ENCODE results near the gene B3GNT3. TPM values are rescaled to one million over a fixed set of nuclear protein-coding genes. Genes with fewer than 3 reads are reported as not detected.

B3GNT3 gene
- total RNA-seq, 2 donors from 2014 or later: 0.70 to 1.2 TPM

GRCh38 chr19:17784201-17785008, 10.5 kb upstream of the B3GNT3 start:
- Histone ChIP-seq H3K27me3 (ENCODE audit: control insufficient read depth, insufficient read depth, low read length, poor library complexity, severe bottlenecking) (no peaks in the 10 kb centered on the region), H3K9ac (ENCODE audit: extremely low read depth, low read length, poor library complexity, severe bottlenecking) (no peak overlapping the region), H3K27ac (ENCODE audit: low read depth, low read length) (no peak overlapping the region), H3K9me3 (ENCODE audit: control insufficient read depth, low read length) (no peaks in the 10 kb centered on the region), H3K4me3 (ENCODE audit: low read length) (no peak overlapping the region), H3K36me3 (ENCODE audit: control insufficient read depth, insufficient read depth, low read length) (no peaks in the 10 kb centered on the region), H3K4me1 (ENCODE audit: control insufficient read depth, insufficient read depth, low read length) (no peaks in the 10 kb centered on the region)
- Mint-ChIP-seq H3K27me3 (ENCODE audit: insufficient read depth) (no peaks in the 10 kb centered on the region), H3K27ac (peak overlapping the region; percentile 74), H3K36me3 (ENCODE audit: low read depth) (peaks cover 3% of the 10 kb centered on the region), H3K4me1 (peaks cover 2% of the 10 kb centered on the region), H3K4me3 (no peak overlapping the region), H3K9me3 (no peaks in the 10 kb centered on the region)
- peak; percentile 86 for TF ChIP-seq CTCF (conservative IDR thresholded peaks at IDR 0.05)
- peak; percentile 95 for DNase-seq
- WGBS, 2 experiments (ENCODE audit: insufficient coverage in 1 of 2, insufficient read length in 1 of 2): 70 to 75% methylated on average over 21 to 32 of the region's 32 CpGs

GRCh38 chr19:17787274-17787913, 7.5 kb upstream of the B3GNT3 start:
- Histone ChIP-seq H3K27me3 (ENCODE audit: control insufficient read depth, insufficient read depth, low read length, poor library complexity, severe bottlenecking) (no peaks in the 10 kb centered on the region), H3K9ac (ENCODE audit: extremely low read depth, low read length, poor library complexity, severe bottlenecking) (no peak overlapping the region), H3K9me3 (ENCODE audit: control insufficient read depth, low read length) (no peaks in the 10 kb centered on the region), H3K4me1 (ENCODE audit: control insufficient read depth, insufficient read depth, low read length) (no peaks in the 10 kb centered on the region), H3K36me3 (ENCODE audit: control insufficient read depth, insufficient read depth, low read length) (no peaks in the 10 kb centered on the region), H3K4me3 (ENCODE audit: low read length) (no peak overlapping the region), H3K27ac (ENCODE audit: low read depth, low read length) (no peak overlapping the region)
- Mint-ChIP-seq H3K4me1 (peaks cover 2% of the 10 kb centered on the region), H3K27me3 (ENCODE audit: insufficient read depth) (no peaks in the 10 kb centered on the region), H3K4me3 (no peak overlapping the region), H3K9me3 (no peaks in the 10 kb centered on the region), H3K27ac (no peak overlapping the region), H3K36me3 (ENCODE audit: low read depth) (peaks cover 1% of the 10 kb centered on the region)
- WGBS, 2 experiments (ENCODE audit: insufficient coverage in 1 of 2, insufficient read length in 1 of 2): 80 to 95% methylated on average over 1 to 14 of the region's 14 CpGs
- no peak for DNase-seq
- no peak for TF ChIP-seq CTCF (conservative IDR thresholded peaks at IDR 0.05)

- Histone ChIP-seq H3K9me3 (ENCODE audit: control insufficient read depth, low read length) (no peaks in the 10 kb centered on the region), H3K27me3 (ENCODE audit: control insufficient read depth, insufficient read depth, low read length, poor library complexity, severe bottlenecking) (no peaks in the 10 kb centered on the region), H3K4me3 (ENCODE audit: low read length) (no peak overlapping the region), H3K27ac (ENCODE audit: low read depth, low read length) (no peak overlapping the region), H3K9ac (ENCODE audit: extremely low read depth, low read length, poor library complexity, severe bottlenecking) (no peak overlapping the region), H3K4me1 (ENCODE audit: control insufficient read depth, insufficient read depth, low read length) (no peaks in the 10 kb centered on the region), H3K36me3 (ENCODE audit: control insufficient read depth, insufficient read depth, low read length) (no peaks in the 10 kb centered on the region)
- H3K9me3 Mint-ChIP-seq: no peaks in the 10 kb centered on the region
- TF ChIP-seq CTCF (conservative IDR thresholded peaks at IDR 0.05): no peak
- 100% methylated on average over 1 of the region's 2 CpGs; no CpG with 5 or more reads in 1 of the 2 experiments for WGBS, 2 experiments (ENCODE audit: insufficient coverage in 1 of 2, insufficient read length in 1 of 2)
- H3K27ac Mint-ChIP-seq: no peak overlapping the region
- no peaks in the 10 kb centered on the region for H3K36me3 Mint-ChIP-seq (ENCODE audit: low read depth)
- DNase-seq: no peak
- H3K4me3 Mint-ChIP-seq: no peak overlapping the region
- peaks cover 1% of the 10 kb centered on the region for H3K27me3 Mint-ChIP-seq (ENCODE audit: insufficient read depth)
- H3K4me1 Mint-ChIP-seq: peaks cover 2% of the 10 kb centered on the region
Observed at GRCh38 chr19:17788632-17789031, 6.3 kb upstream of the B3GNT3 start.

Data from endodermal cell (in vitro differentiated cells).